H1 (cell line): Measurements from ENCODE around the gene ARHGAP5. TPM values are rescaled to one million over a fixed set of nuclear protein-coding genes. Genes with fewer than 3 reads are reported as not detected.

Source experiments
- CTCF ChIA-PET: fragments of 300-600 bp; sonication (Branson Sonifier 250); formaldehyde crosslinking; loops from one replicate; lab custom pipeline; 2021; ENCODE audit not compliant: partially characterized antibody; lab: Charles Lee
- POLR2A ChIA-PET: fragments of 300-600 bp; sonication (Branson Sonifier 250); formaldehyde crosslinking; loops from one replicate; lab custom pipeline; 2021; ENCODE audit warnings: inconsistent platforms; ENCODE audit not compliant: partially characterized antibody; lab: Charles Lee
- DNase-seq, 2 experiments: peaks; one replicate each; pipeline versions ENCODE4 v3.0.0 to v3.0.0-alpha.2; 2010 to 2022; ENCODE audit warnings: low spot score in 2 of 2, low read depth in 1 of 2, mixed read lengths in 1 of 2
- FAIRE-seq: peaks from 2 replicates; lab custom pipeline; 2011; peaks lifted over from hg19 to GRCh38; lab: Jason Lieb, UNC
- H2AFZ ChIP-seq: 2 replicates; pipeline ENCODE4 v1.8.1; 2012; ENCODE audit warnings: low read length, inconsistent platforms
- H2AK5ac ChIP-seq: 2 replicates; pipeline ENCODE4 v1.6.1; 2013; ENCODE audit warnings: low read depth, low read length
- H2BK120ac ChIP-seq: replicated peaks from 2 replicates; pipeline ENCODE3; 2013; ENCODE audit warnings: low read depth, low read length, inconsistent platforms
- H2BK12ac ChIP-seq: 2 replicates; pipeline ENCODE4 v1.6.1; 2013; ENCODE audit warnings: low read depth, low read length
- H2BK15ac ChIP-seq: 2 replicates; pipeline ENCODE4 v1.6.1; 2013; ENCODE audit warnings: low read length
- H2BK20ac ChIP-seq: 2 replicates; pipeline ENCODE4 v1.6.1; 2013; ENCODE audit warnings: low read length
- H2BK5ac ChIP-seq: 2 replicates; pipeline ENCODE4 v1.6.1; 2013; ENCODE audit warnings: low read depth, low read length
- H3K14ac ChIP-seq: 2 replicates; pipeline ENCODE4 v1.6.1; 2013; ENCODE audit warnings: inconsistent platforms; ENCODE audit not compliant: insufficient read length
- H3K18ac ChIP-seq: 2 replicates; pipeline ENCODE4 v1.6.1; 2013; ENCODE audit warnings: low read length; ENCODE audit errors: extremely low read depth
- H3K23ac ChIP-seq: 2 replicates; pipeline ENCODE4 v1.6.1; 2013; ENCODE audit warnings: inconsistent platforms; ENCODE audit not compliant: insufficient read length
- H3K23me2 ChIP-seq: 2 replicates; pipeline ENCODE4 v1.6.1; 2013; ENCODE audit warnings: low read depth, low read length
- H3K27ac ChIP-seq: 2 replicates; pipeline ENCODE4 v1.6.1; 2011; ENCODE audit warnings: low read depth, low read length, inconsistent platforms
- H3K27me3 ChIP-seq, 4 experiments: replicated peaks in 1 of 4; 1 replicate in 1 of 4; 2 replicates in 3 of 4; pipeline versions ENCODE4 v1.6.1 to v1.8.1; 2011 to 2013; ENCODE audit warnings: low read length in 3 of 4, mild to moderate bottlenecking in 3 of 4, inconsistent platforms in 2 of 4, mixed read lengths in 2 of 4, moderate library complexity in 1 of 4; ENCODE audit not compliant: control insufficient read depth in 3 of 4, insufficient read depth in 3 of 4; ENCODE audit errors: extremely low read depth in 1 of 4
- H3K36me3 ChIP-seq, 4 experiments: 2 replicates each; pipeline versions ENCODE4 v1.6.1 to v1.8.1; 2011 to 2013; ENCODE audit warnings: mild to moderate bottlenecking in 4 of 4, low read length in 3 of 4, moderate library complexity in 2 of 4, control low read depth in 1 of 4, inconsistent platforms in 1 of 4; ENCODE audit not compliant: insufficient read depth in 4 of 4, control insufficient read depth in 2 of 4
- H3K4ac ChIP-seq: replicated peaks from 2 replicates; pipeline ENCODE3; 2013; ENCODE audit warnings: low read length, low read depth, mixed read lengths, inconsistent platforms; ENCODE audit not compliant: insufficient read length
- H3K4me1 ChIP-seq, 4 experiments: replicated peaks in 1 of 4; 1 replicate in 1 of 4; 2 replicates in 3 of 4; pipeline versions ENCODE4 v1.6.1 to v1.8.1; 2011 to 2013; ENCODE audit warnings: low read length in 3 of 4, inconsistent platforms in 2 of 4, mixed read lengths in 1 of 4; ENCODE audit not compliant: insufficient read depth in 4 of 4, control insufficient read depth in 3 of 4
- H3K4me2 ChIP-seq, 2 experiments: 2 replicates each; pipeline versions ENCODE4 v1.6.1 to v1.8.1; 2011 to 2013; ENCODE audit warnings: low read depth in 2 of 2, low read length in 2 of 2, control low read depth in 1 of 2, inconsistent platforms in 1 of 2, mild to moderate bottlenecking in 1 of 2; ENCODE audit not compliant: insufficient read depth in 1 of 2
- H3K4me3 ChIP-seq, 4 experiments: fragments of 200-600, 300-600 bp in 1 of 4; sonication (generic), shearing (Covaris generic), sonication (Bioruptor Twin) in 1 of 4; 2 replicates each; pipeline versions ENCODE4 v1.5.1 to v1.8.1; 2011 to 2016; ENCODE audit warnings: low read length in 4 of 4, low read depth in 3 of 4, control low read depth in 2 of 4, inconsistent platforms in 2 of 4, mild to moderate bottlenecking in 2 of 4, mixed read lengths in 1 of 4, moderate library complexity in 1 of 4; ENCODE audit not compliant: insufficient read depth in 2 of 4; ENCODE audit errors: extremely low read depth in 1 of 4
- H3K56ac ChIP-seq: replicated peaks from 2 replicates; pipeline ENCODE3; 2013; ENCODE audit warnings: low read depth, mild to moderate bottlenecking, mixed read lengths, low read length, inconsistent platforms; ENCODE audit not compliant: insufficient read length
- H3K79me1 ChIP-seq: 2 replicates; pipeline ENCODE4 v1.6.1; 2013; ENCODE audit warnings: low read depth, low read length, control low read depth
- H3K79me2 ChIP-seq, 2 experiments: 2 replicates each; pipeline versions ENCODE4 v1.6.1 to v1.8.1; 2012 to 2013; ENCODE audit warnings: low read length in 2 of 2, mild to moderate bottlenecking in 2 of 2, inconsistent platforms in 1 of 2; ENCODE audit not compliant: insufficient read depth in 2 of 2, control insufficient read depth in 1 of 2
- H3K9ac ChIP-seq, 4 experiments: replicated peaks in 1 of 4; 1 replicate in 1 of 4; 2 replicates in 3 of 4; pipeline versions ENCODE4 v1.6.1 to v1.8.1; 2011 to 2013; ENCODE audit warnings: low read depth in 3 of 4, low read length in 3 of 4, control low read depth in 2 of 4, mild to moderate bottlenecking in 2 of 4, moderate library complexity in 2 of 4, inconsistent platforms in 1 of 4; ENCODE audit errors: extremely low read depth in 1 of 4
- H3K9me3 ChIP-seq, 2 experiments: 2 replicates each; pipeline versions ENCODE4 v1.6.1 to v1.8.1; 2012 to 2013; ENCODE audit warnings: mild to moderate bottlenecking in 2 of 2, moderate library complexity in 2 of 2, control low read depth in 1 of 2, inconsistent platforms in 1 of 2, low read depth in 1 of 2, low read length in 1 of 2, mixed read lengths in 1 of 2; ENCODE audit not compliant: insufficient read depth in 2 of 2
- H4K20me1 ChIP-seq, 2 experiments: replicated peaks in 1 of 2; 2 replicates each; pipeline versions ENCODE3 to v1.8.1; 2011 to 2013; ENCODE audit warnings: inconsistent platforms in 2 of 2, low read length in 2 of 2, mild to moderate bottlenecking in 1 of 2; ENCODE audit not compliant: insufficient read depth in 2 of 2, control insufficient read depth in 1 of 2
- H4K5ac ChIP-seq: 2 replicates; pipeline ENCODE4 v1.6.1; 2013; ENCODE audit warnings: low read length, low read depth, mixed read lengths, inconsistent platforms; ENCODE audit not compliant: insufficient read length
- H4K8ac ChIP-seq: 2 replicates; pipeline ENCODE4 v1.8.0; 2013; ENCODE audit warnings: mild to moderate bottlenecking, moderate library complexity, low read length, inconsistent platforms; ENCODE audit not compliant: insufficient read depth; ENCODE audit errors: extremely low read depth
- H4K91ac ChIP-seq: replicated peaks from 2 replicates; pipeline ENCODE3; 2013; ENCODE audit warnings: low read length, mixed read lengths, inconsistent platforms; ENCODE audit not compliant: insufficient read length
- BCL11A ChIP-seq, 2 experiments: IDR thresholded peaks; one replicate each; pipeline ENCODE4 v1.6.1; 2011; ENCODE audit warnings: low read depth in 2 of 2, low read length in 2 of 2, mild to moderate bottlenecking in 2 of 2
- CREB1 ChIP-seq: IDR thresholded peaks from 2 replicates; pipeline ENCODE4 v1.6.1; 2012; ENCODE audit warnings: inconsistent platforms
- WGBS, 2 experiments: shearing (Covaris generic) in 1 of 2; methylation state at CpG; one replicate each; pipeline versions ENCODE4 v1.1.6 to v1.1.7; 2013 to 2015; ENCODE audit warnings: low lambda C conversion rate in 2 of 2, mixed read lengths in 2 of 2, inconsistent platforms in 1 of 2, low coverage in 1 of 2, missing lambda C conversion rate in 1 of 2; ENCODE audit not compliant: insufficient replicate concordance in 2 of 2, insufficient coverage in 1 of 2, insufficient read length in 1 of 2; ENCODE audit errors: extremely low coverage in 1 of 2, missing lambda C conversion rate in 1 of 2; 5-methylcytosine and 5-hydroxymethylcytosine counted together
- polyA plus RNA-seq, 7 experiments: library from polyadenylated mRNA; depleted of rRNA in 3 of 7; stranded (reverse) in 5 of 7; unstranded in 2 of 7; fragments of >200 nt in 5 of 7; fragments of 200-250 nt in 2 of 7; gene quantifications; 1 replicate in 5 of 7; 2 replicates in 1 of 7; 4 replicates in 1 of 7; pipeline versions ENCODE4 v1.2.1 to v1.2.3, GENCODE V29; 2011 to 2013; ENCODE audit warnings: missing spikeins in 2 of 7, mixed read lengths in 2 of 7
- total RNA-seq: library from RNA; stranded (reverse); fragmentation: NEBNext Ultra II Directional; extraction: Animal tissue kit (Norgen Biotek cat#: 25700); gene quantifications from 2 replicates; pipeline ENCODE4 v1.2.1, GENCODE V29; 2021

Gene ARHGAP5
- total and polyA plus RNA-seq, 2 of the 8 experiments (the other 6 are each of a cell fraction or from before 2014, with no cell fraction given) = 7.8 to 77.3 TPM

GRCh38 chr14:32185097-32185496 lies 108.0 kb downstream of the ARHGAP5 start:
- ChIA-PET CTCF (no interaction called here), POLR2A (no interaction called here)
- Histone ChIP-seq H3K4me3 (no peak overlapping the region), H3K9ac (no peak overlapping the region), H2AFZ (no peak overlapping the region), H3K23me2 (no peaks in the 10 kb centered on the region), H4K5ac (no peak overlapping the region), H3K79me1 (no peaks in the 10 kb centered on the region), H4K91ac (no peak overlapping the region), H2BK5ac (no peak overlapping the region), H3K4ac (no peak overlapping the region), H3K27ac (no peak overlapping the region), H3K9me3 (0 out of 4 replicates have a peak, but pooled peaks cover 0 to 3% of the 10 kb centered on the region in 2 experiments), H3K27me3 (no peaks in the 10 kb centered on the region), H3K18ac (no peak overlapping the region), H3K36me3 (no peaks in the 10 kb centered on the region), H2AK5ac (no peak overlapping the region), H3K56ac (no peak overlapping the region), H3K4me2 (no peak overlapping the region), H4K8ac (no peak overlapping the region), H2BK20ac (no peak overlapping the region), H3K4me1 (no peaks in the 10 kb centered on the region), H2BK120ac (no peak overlapping the region), H4K20me1 (no peaks in the 10 kb centered on the region), H3K14ac (no peak overlapping the region), H3K79me2 (no peaks in the 10 kb centered on the region), H2BK15ac (no peak overlapping the region), H2BK12ac (no peak overlapping the region), H3K23ac (no peak overlapping the region)
- DNase-seq (no peak), FAIRE-seq (no peak)
- TF ChIP-seq BCL11A (IDR thresholded peaks at IDR 0.05; ENCODE audit: low read depth in 2 of 2, low read length in 2 of 2) (no peak), CREB1 (no peak)
- 100% methylated on average over 1 of the region's 1 CpG; no CpG with 5 or more reads in 1 of the 2 experiments for WGBS, 2 experiments
